SH-SY5Y (cell line): ENCODE results near the gene CRTC3.

ENCODE experiments used
- GATA2 ChIP-seq: IDR thresholded peaks from 2 replicates; pipeline ENCODE4 v1.6.1; 2011; ENCODE audit warnings: mild to moderate bottlenecking, low read depth, low read length
- GATA3 ChIP-seq: IDR thresholded peaks from 2 replicates; pipeline ENCODE4 v1.6.1; 2011; ENCODE audit warnings: low read depth, mild to moderate bottlenecking, low read length, moderate library complexity

- TF ChIP-seq GATA3 = no peak
- TF ChIP-seq GATA2 = no peak
Measured at GRCh38 chr15:90680371-90680935, 150.7 kb downstream of the CRTC3 start.
